ENCODE results near the gene GPR108. TPM values are rescaled to one million over a fixed set of nuclear protein-coding genes. Genes with fewer than 3 reads are reported as not detected.

Gene GPR108
- total RNA-seq, 1 experiment from 2014 or later = 53.6 TPM

DNA sequence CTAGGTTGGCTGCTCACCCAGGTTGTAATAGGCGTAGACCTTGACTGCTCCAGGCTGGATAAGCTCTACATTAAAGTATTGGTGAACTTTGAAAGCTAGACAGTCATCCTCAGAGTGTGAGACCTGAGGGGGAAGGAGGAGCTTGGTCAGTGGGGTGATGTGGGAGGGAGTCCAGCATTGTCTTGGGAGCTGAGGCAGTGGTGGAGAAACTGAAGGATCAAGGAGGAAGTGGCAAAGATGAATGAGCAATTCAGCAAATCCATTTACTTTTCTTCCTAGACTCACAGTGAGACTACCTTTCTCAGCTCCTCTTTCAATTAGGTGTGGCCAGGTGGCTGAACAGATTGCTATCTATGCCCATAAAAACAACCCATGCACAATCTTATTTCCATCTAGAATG, 57.2 kb downstream of the GPR108 start:
- H3K4me1 ChIP-seq = no peaks in the 10 kb centered on the region
- no peaks in the 10 kb centered on the region for H3K36me3 ChIP-seq (ENCODE audit: control insufficient read depth, insufficient read depth, low read length)
- TF ChIP-seq CTCF (IDR thresholded peaks at IDR 0.05; ENCODE audit: insufficient read depth in 1 of 2, low read depth in 1 of 2, low read length in 1 of 2, severe bottlenecking in 1 of 2, unreplicated experiment in 1 of 2) = no peak
- POLR2A ChIA-PET = no interaction called here
- no peaks in the 10 kb centered on the region for H3K27me3 ChIP-seq (replicated peaks; ENCODE audit: control insufficient read depth, insufficient read depth, low read length)
- peaks cover 3% of the 10 kb centered on the region for H3K27me3 Mint-ChIP-seq (ENCODE audit: insufficient read depth, unreplicated experiment)
- H3K9me3 Mint-ChIP-seq (ENCODE audit: unreplicated experiment) = no peaks in the 10 kb centered on the region
- no peaks in the 10 kb centered on the region for H3K36me3 Mint-ChIP-seq (ENCODE audit: insufficient read depth, unreplicated experiment)
- no peaks in the 10 kb centered on the region for H3K9me3 ChIP-seq
- H3K4me3 Mint-ChIP-seq (ENCODE audit: unreplicated experiment) = no peak overlapping the region
- H3K4me3 ChIP-seq (ENCODE audit: low read depth, low read length) = no peak overlapping the region
- H3K4me1 Mint-ChIP-seq (ENCODE audit: low read depth, unreplicated experiment) = no peaks in the 10 kb centered on the region
- no peak overlapping the region for H3K27ac Mint-ChIP-seq (ENCODE audit: unreplicated experiment)
- no peak for DNase-seq
- CTCF ChIA-PET = no interaction called here
- intact Hi-C loops (cut with micrococcal nuclease; ENCODE audit: unreplicated experiment) = no loop called here
- BruUV-seq (replicated peaks) = no TSS peak

Small RNA genes lying within 50 kb of the gene (microRNA-seq; reads per million reads assigned to microRNA genes)
- gene MIR6791 = not detected

Other genes starting within 250 kb of the GPR108 start
- 3.8 and 6.0 TPM in 2 replicates for gene TUBB4A, start 235.3 kb downstream of the GPR108 start, total RNA-seq (2022)
- 0.77 and 1.3 TPM in 2 replicates for gene TNFSF9, start 206.6 kb downstream of the GPR108 start, total RNA-seq (2022)
- not detected in 2 replicates for gene CD70, start 146.4 kb downstream of the GPR108 start, total RNA-seq (2022)
- not detected in 2 replicates for gene TNFSF14, start 67.4 kb downstream of the GPR108 start, total RNA-seq (2022)
- gene C3, start 16.9 kb downstream of the GPR108 start, total RNA-seq (2022) = 19.3 and 21.7 TPM in 2 replicates
- 106 and 107 TPM in 2 replicates for gene TRIP10, start 2.1 kb upstream of the GPR108 start, total RNA-seq (2022)
- 20.5 and 24.5 TPM in 2 replicates for gene SH2D3A, start 29.9 kb upstream of the GPR108 start, total RNA-seq (2022)
- gene VAV1, start 35.1 kb upstream of the GPR108 start, total RNA-seq (2022) = not detected in 2 replicates
- not detected in 2 replicates for gene ADGRE1, start 150.0 kb upstream of the GPR108 start, total RNA-seq (2022)

Data from Caco-2 (cell line).